DOHH2 (cell line): ENCODE results near the gene NEGR1.

Experiments
- H3F3A ChIP-seq: fragments of 200-600 bp; sonication (generic), shearing (Covaris generic); 2 replicates; pipeline ENCODE4 v1.6.0; 2016; ENCODE audit warnings: antibody characterized with exemption, mild to moderate bottlenecking; ENCODE audit not compliant: control insufficient read depth, insufficient read depth
- H3K27ac ChIP-seq: fragments of 200-600 bp; sonication (generic); 2 replicates; pipeline ENCODE4 v1.5.1; 2014; ENCODE audit warnings: low read depth, mild to moderate bottlenecking, low read length, moderate library complexity
- H3K27me3 ChIP-seq: fragments of 200-600 bp; sonication (generic); 2 replicates; pipeline ENCODE4 v1.6.1; 2014; ENCODE audit warnings: mild to moderate bottlenecking, low read length, mixed read lengths; ENCODE audit not compliant: control insufficient read depth
- H3K36me3 ChIP-seq: fragments of 200-600 bp; sonication (generic); 2 replicates; pipeline ENCODE4 v1.6.1; 2014; ENCODE audit warnings: mild to moderate bottlenecking, low read length, moderate library complexity, mixed read lengths; ENCODE audit not compliant: control insufficient read depth
- H3K4me1 ChIP-seq: fragments of 200-600 bp; sonication (generic); 2 replicates; pipeline ENCODE4 v1.6.1; 2014; ENCODE audit warnings: mild to moderate bottlenecking, low read length, mixed read lengths; ENCODE audit not compliant: control insufficient read depth
- H3K4me2 ChIP-seq: fragments of 200-600 bp; sonication (generic); 2 replicates; pipeline ENCODE4 v1.6.0; 2014; ENCODE audit warnings: mild to moderate bottlenecking, low read length, moderate library complexity
- H3K4me3 ChIP-seq: fragments of 200-600 bp; sonication (generic); 2 replicates; pipeline ENCODE4 v1.5.1; 2014; ENCODE audit warnings: mild to moderate bottlenecking, low read length, mixed read lengths
- H3K79me2 ChIP-seq: fragments of 200-600 bp; sonication (generic); 2 replicates; pipeline ENCODE4 v1.6.1; 2014; ENCODE audit warnings: mild to moderate bottlenecking, low read length, mixed read lengths; ENCODE audit not compliant: control insufficient read depth
- H3K9me2 ChIP-seq: fragments of 200-600 bp; sonication (generic); replicated peaks from 2 replicates; pipeline ENCODE4 v1.6.1; 2014; ENCODE audit warnings: mild to moderate bottlenecking, low read length, mixed read lengths; ENCODE audit not compliant: control insufficient read depth
- H3K9me3 ChIP-seq: fragments of 200-600 bp; sonication (generic); 2 replicates; pipeline ENCODE4 v1.6.1; 2014; ENCODE audit warnings: antibody characterized with exemption, low read length, mixed read lengths; ENCODE audit not compliant: control insufficient read depth, insufficient read depth
- H4K20me1 ChIP-seq: fragments of 200-600 bp; sonication (generic); 2 replicates; pipeline ENCODE4 v1.6.0; 2014; ENCODE audit warnings: low read depth, mild to moderate bottlenecking, antibody characterized with exemption, low read length, moderate library complexity; ENCODE audit not compliant: control insufficient read depth, insufficient read depth
- EZH2phosphoT487 ChIP-seq: fragments of 200-600 bp; sonication (generic); IDR thresholded peaks from 2 replicates; pipeline ENCODE4 v1.6.1; 2017; ENCODE audit warnings: borderline replicate concordance, mild to moderate bottlenecking, antibody characterized with exemption, low read length, moderate library complexity, mixed read lengths
- TF ChIP-seq, protein P1 (sequence below): fragments of 200-600 bp; sonication (generic); IDR thresholded peaks from one replicate; pipeline ENCODE4 v1.5.1; 2014; ENCODE audit warnings: antibody characterized with exemption, mild to moderate bottlenecking, low read depth, low read length; ENCODE audit not compliant: poor library complexity, severe bottlenecking

NEGR1 gene

DNA sequence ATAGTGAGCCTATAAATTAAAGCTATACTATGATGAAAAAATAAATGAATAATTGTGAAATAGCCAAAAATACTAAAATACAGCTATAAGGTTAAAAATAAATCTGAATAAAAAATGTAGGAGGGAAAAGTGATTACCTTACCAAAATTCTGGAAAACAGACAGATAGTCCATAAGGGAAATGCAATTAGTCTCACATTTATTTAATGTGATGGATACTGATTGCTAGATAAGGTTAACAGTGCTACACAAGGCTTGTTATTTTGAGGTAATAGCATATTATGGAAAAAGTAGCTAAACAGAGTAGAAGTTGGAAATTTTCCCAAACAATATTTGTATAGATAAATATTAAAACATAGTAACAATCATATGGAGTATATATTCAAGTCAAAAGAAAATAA is 413.0 kb downstream of the NEGR1 start:
- no peak overlapping the region for H3K27ac ChIP-seq
- H4K20me1 ChIP-seq, result no peaks in the 10 kb centered on the region
- no peaks in the 10 kb centered on the region for H3F3A ChIP-seq

DNA sequence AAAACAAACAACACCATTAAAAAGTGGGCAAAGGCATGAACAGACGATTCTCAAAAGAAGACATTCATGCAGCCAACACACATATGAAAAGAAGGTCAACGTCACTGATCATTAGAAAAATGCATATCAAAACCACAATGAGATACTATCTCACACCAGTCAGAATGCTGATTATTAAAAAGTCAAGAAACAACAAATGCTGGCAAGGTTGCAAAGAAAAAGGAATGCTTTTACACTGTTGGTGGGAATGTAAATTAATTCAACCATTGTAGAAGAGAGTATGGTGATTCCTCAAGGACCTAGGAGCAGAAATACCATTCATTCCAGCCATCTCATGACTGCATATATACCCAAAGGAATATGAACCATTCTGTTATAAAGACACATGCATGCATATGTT is 419.6 kb downstream of the NEGR1 start:
- Histone ChIP-seq H3K9me2 (no peaks in the 10 kb centered on the region; the same call in 1 of the 2 replicates), H3K27me3 (no peaks in the 10 kb centered on the region), H3K4me1 (no peaks in the 10 kb centered on the region), H3F3A (no peaks in the 10 kb centered on the region), H3K4me3 (no peak overlapping the region), H3K79me2 (no peaks in the 10 kb centered on the region), H3K36me3 (no peaks in the 10 kb centered on the region), H3K27ac (no peak overlapping the region), H4K20me1 (no peaks in the 10 kb centered on the region), H3K4me2 (no peak overlapping the region), H3K9me3 (no peaks in the 10 kb centered on the region; the same call in 1 of the 2 replicates)
- TF ChIP-seq EZH2phosphoT487, result no peak
- TF ChIP-seq, protein P1, sequence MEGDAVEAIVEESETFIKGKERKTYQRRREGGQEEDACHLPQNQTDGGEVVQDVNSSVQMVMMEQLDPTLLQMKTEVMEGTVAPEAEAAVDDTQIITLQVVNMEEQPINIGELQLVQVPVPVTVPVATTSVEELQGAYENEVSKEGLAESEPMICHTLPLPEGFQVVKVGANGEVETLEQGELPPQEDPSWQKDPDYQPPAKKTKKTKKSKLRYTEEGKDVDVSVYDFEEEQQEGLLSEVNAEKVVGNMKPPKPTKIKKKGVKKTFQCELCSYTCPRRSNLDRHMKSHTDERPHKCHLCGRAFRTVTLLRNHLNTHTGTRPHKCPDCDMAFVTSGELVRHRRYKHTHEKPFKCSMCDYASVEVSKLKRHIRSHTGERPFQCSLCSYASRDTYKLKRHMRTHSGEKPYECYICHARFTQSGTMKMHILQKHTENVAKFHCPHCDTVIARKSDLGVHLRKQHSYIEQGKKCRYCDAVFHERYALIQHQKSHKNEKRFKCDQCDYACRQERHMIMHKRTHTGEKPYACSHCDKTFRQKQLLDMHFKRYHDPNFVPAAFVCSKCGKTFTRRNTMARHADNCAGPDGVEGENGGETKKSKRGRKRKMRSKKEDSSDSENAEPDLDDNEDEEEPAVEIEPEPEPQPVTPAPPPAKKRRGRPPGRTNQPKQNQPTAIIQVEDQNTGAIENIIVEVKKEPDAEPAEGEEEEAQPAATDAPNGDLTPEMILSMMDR, result no peak

More for the DNA sequence above, 413.0 kb downstream of the NEGR1 start:
- Histone ChIP-seq H3K9me3 (no peaks in the 10 kb centered on the region; the same call in 1 of the 2 replicates), H3K79me2 (no peaks in the 10 kb centered on the region), H3K9me2 (no peaks in the 10 kb centered on the region; the same call in 1 of the 2 replicates), H3K27me3 (no peaks in the 10 kb centered on the region), H3K4me1 (no peaks in the 10 kb centered on the region), H3K4me2 (no peak overlapping the region), H3K36me3 (no peaks in the 10 kb centered on the region), H3K4me3 (no peak overlapping the region)
- TF ChIP-seq, protein P1, result no peak
- no peak for TF ChIP-seq EZH2phosphoT487

DNA sequence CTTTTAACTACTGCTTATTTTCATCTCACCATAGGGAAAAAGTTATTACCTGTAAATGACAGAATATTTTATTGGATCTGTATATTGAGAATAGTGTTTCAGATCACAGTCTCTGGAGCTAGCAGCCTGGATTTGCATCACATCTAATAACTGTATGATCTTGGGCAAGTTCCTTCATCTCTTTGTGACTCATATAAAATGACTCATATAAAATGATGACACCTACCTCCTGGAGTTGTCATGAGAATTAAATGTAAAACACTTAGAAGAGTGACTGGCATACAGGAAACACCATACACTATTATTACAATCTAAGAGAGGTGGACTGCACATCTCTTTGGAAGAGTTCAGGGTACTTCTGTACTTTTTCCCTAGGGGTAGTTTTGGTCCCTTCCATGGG is 421.3 kb downstream of the NEGR1 start:
- H3K27ac ChIP-seq, result no peak overlapping the region
- H3K4me1 ChIP-seq, result no peaks in the 10 kb centered on the region
- H3K4me2 ChIP-seq, result no peak overlapping the region
- H4K20me1 ChIP-seq, result no peaks in the 10 kb centered on the region
- H3K27me3 ChIP-seq, result no peaks in the 10 kb centered on the region
- H3K36me3 ChIP-seq, result no peaks in the 10 kb centered on the region
- no peak overlapping the region for H3K4me3 ChIP-seq
- no peaks in the 10 kb centered on the region for H3K79me2 ChIP-seq
- TF ChIP-seq EZH2phosphoT487, result no peak
- H3K9me3 ChIP-seq, result no peaks in the 10 kb centered on the region
- no peaks in the 10 kb centered on the region for H3F3A ChIP-seq
- H3K9me2 ChIP-seq, result no peaks in the 10 kb centered on the region

DNA sequence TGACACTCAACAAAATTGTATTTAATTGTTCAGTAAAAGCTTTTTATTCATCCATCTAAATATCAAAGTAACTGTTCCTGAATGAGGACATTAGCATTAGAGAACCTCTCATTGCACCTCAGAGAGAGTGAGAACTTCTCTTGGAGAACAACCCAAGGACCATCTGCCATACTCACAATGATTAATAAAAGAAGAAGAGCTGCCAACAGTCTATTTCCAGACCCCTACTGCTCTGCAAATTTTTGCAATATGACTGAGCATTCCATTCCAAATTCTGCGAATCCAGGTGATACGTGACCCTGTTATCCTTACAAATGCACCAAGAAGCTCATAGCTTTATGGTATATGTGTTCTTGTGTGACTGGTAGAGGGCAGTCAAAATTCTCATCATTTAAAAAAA is 422.5 kb downstream of the NEGR1 start:
- no peaks in the 10 kb centered on the region for H4K20me1 ChIP-seq
- no peaks in the 10 kb centered on the region for H3K4me1 ChIP-seq
- H3K9me3 ChIP-seq, result no peaks in the 10 kb centered on the region
- H3K27ac ChIP-seq, result no peak overlapping the region
- H3F3A ChIP-seq, result no peaks in the 10 kb centered on the region
- H3K4me2 ChIP-seq, result no peak overlapping the region
- no peak overlapping the region for H3K4me3 ChIP-seq
- no peaks in the 10 kb centered on the region for H3K27me3 ChIP-seq
- no peaks in the 10 kb centered on the region for H3K36me3 ChIP-seq
- TF ChIP-seq EZH2phosphoT487, result no peak
- TF ChIP-seq, protein P1, result no peak
- H3K79me2 ChIP-seq, result no peaks in the 10 kb centered on the region
- no peaks in the 10 kb centered on the region for H3K9me2 ChIP-seq
